HCT116 (cell line): Measurements from ENCODE around the gene CCSER1. TPM values are rescaled to one million over a fixed set of nuclear protein-coding genes. Genes with fewer than 3 reads are reported as not detected.

Experiments
- ATAC-seq: fragments of 200-7000 bp; cut with Tn5 transposase; 2 replicates; pipeline ENCODE4 v1.9.1; 2020; ENCODE audit warnings: mild to moderate bottlenecking, moderate library complexity
- BruUV-seq: library from RNA; stranded (reverse); fragments of 400-500 nt; replicated peaks from 2 replicates; lab custom pipeline; 2021; lab: Mats Ljungman, UMichigan
- CTCF ChIA-PET: fragments of 300-600 bp; sonication (Branson Sonifier 250); formaldehyde crosslinking; loops from one replicate; lab custom pipeline; 2021; ENCODE audit warnings: antibody characterized with exemption; lab: Charles Lee
- POLR2A ChIA-PET: fragments of 300-600, 350-600 bp; sonication (Branson Sonifier 250); formaldehyde crosslinking; loops from one replicate; lab custom pipeline; 2021; ENCODE audit warnings: antibody characterized with exemption; lab: Charles Lee
- RAD21 ChIA-PET, 2 experiments: fragments of 300-600 bp; sonication (Branson Sonifier 250); formaldehyde crosslinking; loops; one replicate each; lab custom pipeline; 2023; ENCODE audit warnings: low total read pairs in 2 of 2; ENCODE audit not compliant: uncharacterized antibody in 2 of 2, unreplicated experiment in 2 of 2, low non-redundant PET in 1 of 2; lab: Charles Lee
- DNase-seq: peaks from one replicate; pipeline ENCODE4 v3.0.0-alpha.2; 2010; ENCODE audit warnings: low read depth, low spot score
- H2AFZ ChIP-seq: fragments of 200-600 bp; shearing (Covaris generic), sonication (generic); 2 replicates; pipeline ENCODE4 v1.6.1; 2017; ENCODE audit warnings: low read depth, mixed run types, mixed read lengths, antibody characterized with exemption, low read length; ENCODE audit not compliant: poor library complexity, severe bottlenecking
- H3K27ac ChIP-seq: 2 replicates; pipeline ENCODE4 v1.5.1; 2012; ENCODE audit warnings: low read depth, low read length
- H3K27me3 ChIP-seq: fragments of 200-600 bp; sonication (generic); 2 replicates; pipeline ENCODE4 v1.6.1; 2016; ENCODE audit warnings: mixed run types, low read length, mixed read lengths; ENCODE audit not compliant: insufficient read depth
- H3K36me3 ChIP-seq, 2 experiments: fragments of 200-500 bp in 1 of 2; fragments of 200-600 bp in 1 of 2; sonication (Bioruptor generic) in 1 of 2; sonication (generic) in 1 of 2; 2 replicates each; pipeline versions ENCODE4 v1.5.1 to v1.6.1; 2014 to 2016; ENCODE audit warnings: low read length in 2 of 2, inconsistent platforms in 1 of 2, mixed read lengths in 1 of 2, mixed run types in 1 of 2; ENCODE audit not compliant: insufficient read depth in 2 of 2, control insufficient read depth in 1 of 2
- H3K4me1 ChIP-seq, 2 experiments: fragments of 200-600 bp in 1 of 2; sonication (generic) in 1 of 2; 2 replicates each; pipeline versions ENCODE4 v1.5.1 to v1.6.1; 2012 to 2017; ENCODE audit warnings: low read length in 2 of 2, inconsistent platforms in 1 of 2, mild to moderate bottlenecking in 1 of 2, mixed read lengths in 1 of 2, mixed run types in 1 of 2, moderate library complexity in 1 of 2; ENCODE audit not compliant: insufficient read depth in 2 of 2, control insufficient read depth in 1 of 2
- H3K4me2 ChIP-seq: fragments of 200-600 bp; sonication (generic); 2 replicates; pipeline ENCODE4 v1.6.1; 2017; ENCODE audit warnings: mixed run types, low read length, mixed read lengths
- H3K4me3 ChIP-seq, 2 experiments: fragments of 200-600 bp in 1 of 2; sonication (generic) in 1 of 2; replicated peaks in 1 of 2; 2 replicates each; pipeline ENCODE4 v1.5.1; 2011 to 2016; ENCODE audit warnings: low read length in 2 of 2, control low read depth in 1 of 2, low read depth in 1 of 2, mild to moderate bottlenecking in 1 of 2, mixed read lengths in 1 of 2, mixed run types in 1 of 2
- H3K79me2 ChIP-seq: fragments of 200-600 bp; sonication (generic); 2 replicates; pipeline ENCODE4 v1.6.1; 2017; ENCODE audit warnings: mild to moderate bottlenecking, mixed run types, low read length, moderate library complexity, mixed read lengths; ENCODE audit not compliant: insufficient read depth
- H3K9ac ChIP-seq: fragments of 200-600 bp; sonication (generic); 2 replicates; pipeline ENCODE4 v1.6.1; 2016; ENCODE audit warnings: low read length, mixed read lengths
- H3K9me2 ChIP-seq: fragments of 200-600 bp; sonication (generic), shearing (Covaris generic); 2 replicates; pipeline ENCODE4 v1.6.1; 2017; ENCODE audit warnings: mixed run types, mild to moderate bottlenecking, moderate library complexity; ENCODE audit not compliant: insufficient read depth
- H3K9me3 ChIP-seq, 2 experiments: fragments of 200-500 bp in 1 of 2; fragments of 200-600 bp in 1 of 2; sonication (Bioruptor generic) in 1 of 2; sonication (generic) in 1 of 2; 2 replicates each; pipeline ENCODE4 v1.6.1; 2014 to 2017; ENCODE audit warnings: low read length in 2 of 2, mixed read lengths in 2 of 2, inconsistent platforms in 1 of 2, low read depth in 1 of 2, mild to moderate bottlenecking in 1 of 2, mixed run types in 1 of 2, moderate library complexity in 1 of 2; ENCODE audit not compliant: control insufficient read depth in 1 of 2, insufficient read depth in 1 of 2
- H4K20me1 ChIP-seq: fragments of 200-600 bp; sonication (generic), shearing (Covaris generic); 2 replicates; pipeline ENCODE4 v1.6.1; 2017; ENCODE audit warnings: mixed run types, mild to moderate bottlenecking, moderate library complexity; ENCODE audit not compliant: insufficient read depth
- CBX3 ChIP-seq: IDR thresholded peaks from 2 replicates; pipeline ENCODE4 v1.6.1; 2012; ENCODE audit warnings: low read depth
- CEBPB ChIP-seq: IDR thresholded peaks from 2 replicates; pipeline ENCODE4 v1.6.1; 2012; ENCODE audit warnings: low read depth
- EZH2phosphoT487 ChIP-seq: fragments of 200-600 bp; IDR thresholded peaks from 2 replicates; pipeline ENCODE4 v1.6.1; 2018; ENCODE audit warnings: antibody characterized with exemption, borderline replicate concordance
- MAX ChIP-seq: IDR thresholded peaks from 2 replicates; pipeline ENCODE4 v1.6.1; 2012
- RAD21 ChIP-seq: IDR thresholded peaks from 2 replicates; pipeline ENCODE4 v1.6.1; 2012; ENCODE audit warnings: low read depth, mild to moderate bottlenecking
- SIN3A ChIP-seq: IDR thresholded peaks from 2 replicates; pipeline ENCODE4 v1.6.1; 2012; ENCODE audit warnings: low read depth
- SP1 ChIP-seq: IDR thresholded peaks from 2 replicates; pipeline ENCODE4 v1.6.1; 2012; ENCODE audit warnings: low read depth
- SRF ChIP-seq: IDR thresholded peaks from 2 replicates; pipeline ENCODE4 v1.6.1; 2012; ENCODE audit warnings: low read depth
- TCF7L2 ChIP-seq: IDR thresholded peaks from 2 replicates; pipeline ENCODE4 v1.7.0; 2011; ENCODE audit warnings: borderline replicate concordance, inconsistent platforms; ENCODE audit not compliant: insufficient read depth, insufficient read length; ENCODE audit errors: extremely low read depth
- YY1 ChIP-seq: IDR thresholded peaks from 2 replicates; pipeline ENCODE4 v1.6.1; 2011; ENCODE audit warnings: low read length, low read depth, moderate library complexity, mild to moderate bottlenecking; ENCODE audit not compliant: insufficient replicate concordance; ENCODE audit errors: extremely low read depth
- ZFX ChIP-seq: fragments of 450-650 bp; IDR thresholded peaks from 2 replicates; pipeline ENCODE4 v1.6.1; 2017
- intact Hi-C: fragments of 100-400 bp; cut with micrococcal nuclease; formaldehyde crosslinking; loops from 2 replicates; pipeline ENCODE4 v1.10.0; 2022
- total RNA-seq: library from RNA; stranded (reverse); gene quantifications from one replicate; pipeline ENCODE4 v1.2.1, GENCODE V29; 2021; ENCODE audit not compliant: unreplicated experiment
- TF ChIP-seq, protein P1 (sequence below): IDR thresholded peaks from 2 replicates; pipeline ENCODE4 v1.6.1; 2012

CCSER1 gene
- total RNA-seq, 1 experiment from 2014 or later: 6.7 TPM

- Histone ChIP-seq H3K9me3 (no peaks in the 10 kb centered on the region; a peak in 1 of 4 replicates), H3K79me2 (no peaks in the 10 kb centered on the region), H3K4me3 (no peak overlapping the region), H3K4me1 (no peaks in the 10 kb centered on the region), H3K4me2 (no peak overlapping the region), H2AFZ (no peak overlapping the region), H4K20me1 (no peaks in the 10 kb centered on the region), H3K9ac (no peak overlapping the region), H3K27ac (no peak overlapping the region), H3K27me3 (no peaks in the 10 kb centered on the region), H3K9me2 (no peaks in the 10 kb centered on the region), H3K36me3 (no peaks in the 10 kb centered on the region)
- POLR2A ChIA-PET: no interaction called here
- ATAC-seq (no peak), DNase-seq (no peak)
- no peak for TF ChIP-seq CBX3
- no peak for TF ChIP-seq CEBPB
- no peak for TF ChIP-seq SP1
- TF ChIP-seq ZFX: no peak
- no peak for TF ChIP-seq RAD21
- intact Hi-C loops: no loop called here
- CTCF ChIA-PET: no interaction called here
- RAD21 ChIA-PET: no interaction called here
- no TSS peak for BruUV-seq
Observed at GRCh38 chr4:91058345-91058744, 931.2 kb downstream of the CCSER1 start.

- Histone ChIP-seq H3K9me2 (no peaks in the 10 kb centered on the region), H3K4me2 (peak overlapping the region; percentile 7), H3K9ac (no peak overlapping the region), H2AFZ (peak overlapping the region; percentile 67), H3K27me3 (no peaks in the 10 kb centered on the region), H3K4me1 (peaks cover 11 to 14% of the 10 kb centered on the region in 2 experiments; a peak in 3 of 4 replicates), H3K79me2 (no peaks in the 10 kb centered on the region), H3K9me3 (no peaks in the 10 kb centered on the region), H4K20me1 (no peaks in the 10 kb centered on the region), H3K36me3 (no peaks in the 10 kb centered on the region), H3K4me3 (no peak overlapping the region), H3K27ac (no peak overlapping the region)
- ChIA-PET RAD21 (interaction anchor here in 1 of 2 experiments (0.6 kb wide), 1 partner anchor 100 kb away, joined by 3 read pairs; no protein-coding TSS in a partner anchor), POLR2A (no interaction called here), CTCF (no interaction called here)
- BruUV-seq: no TSS peak
- intact Hi-C loops: no loop called here
- DNase-seq (peak; percentile 52), ATAC-seq (peak; percentile 83)
- TF ChIP-seq, protein P1, sequence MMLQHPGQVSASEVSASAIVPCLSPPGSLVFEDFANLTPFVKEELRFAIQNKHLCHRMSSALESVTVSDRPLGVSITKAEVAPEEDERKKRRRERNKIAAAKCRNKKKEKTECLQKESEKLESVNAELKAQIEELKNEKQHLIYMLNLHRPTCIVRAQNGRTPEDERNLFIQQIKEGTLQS: no peak
- TF ChIP-seq YY1 (no peak), SRF (no peak), MAX (no peak), SP1 (no peak), ZFX (no peak), EZH2phosphoT487 (no peak), TCF7L2 (peak; percentile 90), SIN3A (no peak)
Observed at GRCh38 chr4:91064157-91064853, 937.1 kb downstream of the CCSER1 start.
